CD4-positive, alpha-beta T cell treated with Interleukin-15 for 4 hours (primary cell): Measurements from ENCODE around the gene SMAD3.

Experiments
- DNase-seq: peaks from one replicate; pipeline ENCODE4 v3.0.0-alpha.2; 2020; ENCODE audit warnings: low spot score

Gene SMAD3

DNA sequence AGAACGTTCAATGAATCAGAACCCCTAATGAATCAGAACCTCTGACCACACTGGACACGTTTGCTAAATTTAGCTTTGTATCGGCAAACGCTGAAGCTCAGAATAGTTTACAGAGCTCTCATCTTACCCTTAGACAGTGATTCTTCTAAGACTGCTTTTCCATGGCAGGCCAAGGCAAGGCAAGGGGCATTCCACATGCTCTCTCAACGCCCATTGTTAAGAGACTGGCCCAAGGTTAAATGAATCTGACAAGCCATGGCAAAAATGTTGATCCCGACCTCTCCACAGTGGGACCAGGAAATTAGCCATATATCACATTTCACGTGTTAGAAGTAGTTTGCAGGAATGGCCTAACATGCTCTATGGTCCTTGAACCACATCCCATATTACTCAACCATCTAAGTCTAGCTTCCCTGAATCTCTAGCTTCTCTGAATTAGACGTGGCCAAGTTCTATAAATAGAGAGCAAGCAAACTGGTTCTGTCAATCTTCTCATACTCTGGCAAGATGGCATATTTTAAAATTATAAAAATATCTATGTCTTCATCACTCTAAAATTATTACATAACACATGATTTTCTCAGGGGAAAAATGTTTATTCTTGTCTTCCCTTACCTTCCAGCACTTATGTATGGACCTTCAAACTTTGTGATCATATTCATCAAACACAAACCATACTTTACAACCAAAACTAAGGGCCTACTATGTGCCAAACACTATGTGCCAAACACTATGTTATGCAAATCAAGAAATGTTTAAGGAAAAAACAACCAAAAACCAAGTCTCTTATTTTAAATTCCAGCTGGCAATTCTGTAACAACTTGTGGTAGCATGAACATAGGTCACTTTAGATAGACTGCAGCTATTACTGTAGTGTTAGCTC lies 134.7 kb downstream of the SMAD3 start:
- no peak for DNase-seq

DNA sequence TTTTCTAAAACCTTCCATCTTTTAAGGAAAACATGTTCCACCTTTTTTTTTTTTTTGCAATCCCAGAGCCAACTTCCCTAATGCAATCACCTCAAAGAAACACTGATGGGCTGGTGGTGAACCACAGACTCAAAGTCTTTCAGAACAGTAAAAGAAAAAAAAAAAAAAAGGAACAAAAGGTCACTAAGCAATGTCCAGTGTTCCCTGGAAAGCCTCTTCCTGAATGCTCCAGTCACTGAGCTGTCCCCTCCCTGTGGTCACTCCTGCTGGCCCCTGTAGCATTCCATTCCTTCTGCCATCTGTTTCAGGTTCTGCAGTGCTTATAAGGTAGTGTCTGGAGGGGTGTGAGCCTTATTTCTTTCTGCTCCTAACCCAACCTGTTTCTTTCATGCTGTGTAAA lies 135.7 kb downstream of the SMAD3 start:
- DNase-seq, result no peak

DNA sequence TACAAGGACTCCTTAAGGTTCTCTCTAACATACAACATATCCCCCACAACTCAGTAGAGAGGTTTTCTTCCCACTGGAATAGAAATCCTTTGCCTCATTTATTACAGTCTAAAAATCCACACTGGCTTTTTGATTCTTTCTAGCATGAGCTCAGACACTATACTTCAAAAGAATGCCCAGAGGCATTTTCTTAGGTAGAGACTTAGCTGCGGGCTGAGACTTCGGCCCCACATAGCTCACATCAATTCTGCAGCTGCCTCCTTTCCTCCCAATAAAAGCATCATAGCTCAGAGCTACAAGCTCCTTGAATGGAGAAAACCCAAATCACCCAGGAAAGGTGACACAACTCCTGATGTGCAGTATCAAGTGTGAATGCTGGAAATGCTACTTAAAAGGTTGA lies 136.7 kb downstream of the SMAD3 start:
- DNase-seq, result no peak

DNA sequence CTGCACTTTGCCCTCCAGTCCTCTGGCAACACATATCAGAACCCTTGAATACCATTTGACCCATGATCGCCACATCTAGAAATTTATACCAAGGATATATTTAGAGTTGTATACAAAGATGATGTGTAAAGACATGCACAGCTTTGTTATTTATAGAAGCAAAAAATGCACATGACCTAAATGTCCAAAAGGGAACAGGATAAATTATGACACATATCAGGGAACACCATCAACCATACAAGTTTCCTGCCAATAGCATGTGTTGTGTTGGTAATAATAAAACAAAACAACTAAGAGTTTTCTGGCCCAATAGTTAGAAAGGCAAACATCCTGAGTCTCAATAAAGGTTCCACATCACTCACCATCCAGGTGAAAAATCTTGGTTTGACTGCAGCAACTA lies 137.6 kb downstream of the SMAD3 start:
- DNase-seq, result no peak

DNA sequence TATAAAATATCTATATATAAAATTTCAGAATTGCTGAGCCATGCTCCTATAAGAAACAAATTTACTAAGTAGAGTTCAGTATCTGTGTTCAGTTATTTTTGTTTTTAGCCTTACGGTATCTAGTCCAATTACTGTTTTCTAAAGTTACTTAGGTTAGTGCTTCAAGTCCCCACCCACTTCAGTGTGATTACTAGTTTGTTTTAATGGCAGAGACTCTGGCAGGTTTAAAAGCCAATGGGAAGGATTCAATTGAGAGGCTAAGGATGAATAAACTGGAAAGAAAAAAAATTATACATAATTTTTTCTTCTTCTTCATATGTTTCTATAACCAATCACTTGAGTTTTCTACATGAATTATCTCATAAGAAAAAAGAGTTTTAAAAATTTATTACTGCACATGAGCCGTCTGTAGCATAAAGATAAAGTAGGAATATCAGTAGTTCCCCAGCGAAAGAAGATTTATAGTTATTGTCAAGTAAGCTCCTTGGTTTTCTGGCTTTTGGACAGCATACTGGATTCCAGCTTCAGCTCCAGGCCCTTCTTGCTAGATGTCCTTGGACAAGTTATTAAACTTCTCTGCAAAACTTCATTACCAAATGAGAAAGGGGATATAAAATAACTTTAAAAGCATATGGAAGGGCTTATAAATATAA lies 142.3 kb downstream of the SMAD3 start:
- DNase-seq, result no peak

DNA sequence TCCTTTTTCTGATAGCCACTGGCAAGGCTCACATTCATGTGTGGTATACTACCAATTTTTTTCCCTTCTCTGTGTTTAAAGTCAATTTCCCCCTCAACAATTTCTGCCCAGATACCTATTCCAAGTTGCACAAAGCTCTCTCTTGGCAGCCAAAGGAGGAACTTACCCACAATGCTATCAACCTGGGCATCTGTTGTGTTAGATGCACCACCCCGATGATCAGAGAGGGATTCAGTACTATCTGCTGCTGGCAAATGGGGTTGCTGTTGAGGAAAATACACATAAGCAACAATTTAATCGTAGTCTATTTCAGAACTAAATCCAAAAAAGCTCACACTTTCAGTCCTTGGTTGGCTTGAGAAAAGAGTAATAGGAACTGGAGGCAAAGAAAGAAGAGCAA lies 143.0 kb downstream of the SMAD3 start:
- no peak for DNase-seq

DNA sequence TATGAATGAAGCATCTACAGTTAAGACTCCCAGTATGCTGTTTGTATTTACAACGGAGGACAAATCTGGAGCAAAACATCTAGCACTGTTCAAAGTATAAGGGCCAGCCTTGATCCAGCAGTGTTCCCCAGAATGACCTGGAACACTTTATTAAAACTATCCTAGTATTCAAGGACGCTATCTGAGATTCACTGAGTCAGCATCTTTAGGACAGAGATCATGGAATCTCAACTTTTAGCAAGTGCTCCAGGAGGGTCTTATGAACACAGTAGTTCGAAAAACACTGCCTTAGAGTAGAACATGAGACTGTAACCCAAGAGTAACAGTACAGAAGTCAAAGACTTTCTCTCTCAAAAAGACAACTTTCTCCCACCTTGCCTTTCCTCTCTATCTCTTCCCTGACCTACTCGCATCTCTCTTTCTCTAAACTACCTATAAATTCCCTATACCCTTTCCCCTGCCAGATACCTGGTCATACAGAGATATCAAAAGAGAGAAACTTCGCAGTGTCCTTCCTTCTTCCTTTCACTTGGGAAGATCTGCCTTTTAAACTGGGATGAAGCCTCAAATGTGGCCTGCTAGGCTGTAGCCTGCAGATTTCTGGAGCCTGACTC lies 145.3 kb downstream of the SMAD3 start:
- DNase-seq, result no peak

DNA sequence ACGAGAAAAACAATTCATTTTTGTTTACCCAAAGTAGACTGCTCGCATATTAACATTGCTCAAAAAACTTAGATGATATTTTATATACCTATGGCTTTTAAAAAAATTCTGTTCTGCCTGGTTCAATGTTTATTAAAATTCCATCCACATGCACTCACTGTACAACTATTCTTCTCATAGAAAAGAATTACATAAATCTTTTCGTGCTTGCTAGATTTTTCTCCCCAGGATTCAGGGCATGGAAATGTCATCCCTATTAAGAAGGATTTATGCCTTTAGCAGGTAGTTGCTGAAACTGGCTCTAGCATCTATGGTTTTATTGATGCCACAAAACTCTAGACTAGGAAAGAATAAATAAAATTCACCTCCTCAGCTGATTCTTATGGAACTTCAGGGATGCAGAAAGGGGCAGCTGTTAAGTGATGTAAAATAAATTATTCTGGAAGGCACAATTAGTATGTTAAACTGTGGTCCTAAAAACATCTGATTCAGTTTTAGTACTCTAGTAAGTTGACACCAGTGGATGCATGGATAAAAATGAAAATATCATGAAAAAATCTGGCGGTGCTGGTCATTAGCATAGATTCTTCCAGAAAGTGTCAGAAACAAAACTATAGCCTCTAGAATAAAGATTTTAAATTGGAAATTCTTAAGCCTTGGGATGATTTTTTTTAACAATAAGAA lies 147.4 kb downstream of the SMAD3 start:
- DNase-seq, result no peak

DNA sequence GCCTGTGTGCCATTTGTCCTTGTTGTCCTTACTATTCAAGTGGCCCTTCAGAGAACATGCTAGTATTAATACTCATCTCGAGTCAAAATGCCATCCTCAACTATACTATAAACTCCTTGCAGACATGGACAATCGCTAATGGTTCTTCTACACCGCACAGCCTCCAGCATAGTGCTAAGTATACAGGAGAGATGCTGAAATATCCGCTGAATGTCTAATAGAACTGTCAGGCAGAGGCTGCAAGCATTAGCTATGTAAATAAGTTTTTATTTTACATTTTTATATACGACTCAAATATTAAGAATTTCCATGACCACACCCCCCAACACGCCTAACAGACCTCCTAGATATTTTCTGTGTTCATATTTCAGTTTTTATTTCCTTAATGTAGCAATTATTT lies 149.7 kb downstream of the SMAD3 start:
- no peak for DNase-seq

DNA sequence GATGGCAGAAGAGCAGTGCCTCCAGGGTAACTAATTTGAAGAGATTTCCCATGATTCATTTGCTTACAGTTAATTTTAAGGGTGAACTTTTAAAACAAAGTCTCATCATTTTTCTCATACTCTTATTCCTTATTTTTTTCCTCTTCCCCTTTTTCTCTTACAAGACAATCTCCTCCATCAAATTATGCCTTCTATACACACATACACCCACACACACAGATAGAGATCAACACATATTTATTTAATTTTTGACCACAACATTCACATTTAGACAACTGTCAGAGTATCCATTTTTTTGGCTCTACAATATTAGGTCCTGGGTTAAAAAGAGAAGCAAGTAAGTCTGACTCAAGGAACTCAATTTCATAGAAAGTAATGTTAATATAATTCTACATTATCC lies 151.5 kb downstream of the SMAD3 start:
- no peak for DNase-seq

DNA sequence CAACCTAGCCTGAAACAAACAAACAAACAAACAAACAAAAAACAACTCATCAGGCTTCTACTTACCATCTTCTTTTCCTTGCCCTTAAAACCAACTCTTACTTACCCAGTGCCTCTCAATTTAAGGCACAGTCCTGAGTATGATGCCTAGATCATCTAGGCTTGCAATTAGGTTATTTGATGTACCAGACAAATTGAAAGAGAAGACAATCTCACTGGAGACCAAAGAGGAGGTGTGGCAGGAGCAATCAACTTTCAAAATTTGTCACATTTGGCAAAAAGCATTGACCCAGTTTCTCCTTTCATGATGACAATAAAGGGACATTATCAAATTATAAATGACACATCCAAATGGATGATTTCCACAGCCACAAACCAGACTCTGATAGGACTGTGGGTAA lies 153.0 kb downstream of the SMAD3 start:
- no peak for DNase-seq

DNA sequence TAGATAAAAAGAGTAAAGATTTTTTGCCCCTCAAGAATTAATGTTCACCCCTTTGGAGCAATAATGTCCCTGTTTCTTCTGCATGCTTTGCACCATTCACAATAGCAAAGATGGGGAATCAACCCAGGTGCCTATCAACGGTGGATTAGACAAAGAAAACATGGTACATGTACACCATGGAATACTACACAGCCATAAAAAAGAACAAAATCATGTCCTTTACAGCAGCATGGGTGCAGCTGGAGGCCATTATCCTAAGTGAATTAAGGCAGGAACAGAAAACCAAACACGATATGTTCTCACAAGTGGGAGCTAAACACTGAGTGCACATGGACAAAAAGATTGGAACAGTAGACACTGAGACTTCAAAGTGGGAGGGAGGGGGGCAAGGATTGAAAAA lies 153.9 kb downstream of the SMAD3 start:
- no peak for DNase-seq

DNA sequence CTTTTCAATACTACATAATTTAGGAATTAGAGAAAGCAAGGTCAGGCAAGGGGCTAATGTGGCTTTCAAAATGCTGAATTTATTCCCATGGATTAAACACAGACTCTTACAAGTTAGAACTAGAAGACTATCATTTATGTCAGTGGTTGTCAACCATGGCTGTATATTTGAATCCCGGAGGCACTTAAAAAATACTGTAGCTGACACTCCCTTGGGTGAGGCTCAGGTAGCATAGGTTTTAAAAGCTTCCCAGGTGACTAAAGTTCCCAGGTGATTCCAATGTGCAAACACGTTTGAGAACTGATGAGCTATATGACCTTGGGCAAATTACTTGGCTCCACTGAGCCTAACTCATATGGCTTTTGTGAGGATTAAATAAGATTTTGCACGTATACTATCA lies 159.5 kb downstream of the SMAD3 start:
- DNase-seq, result no peak

DNA sequence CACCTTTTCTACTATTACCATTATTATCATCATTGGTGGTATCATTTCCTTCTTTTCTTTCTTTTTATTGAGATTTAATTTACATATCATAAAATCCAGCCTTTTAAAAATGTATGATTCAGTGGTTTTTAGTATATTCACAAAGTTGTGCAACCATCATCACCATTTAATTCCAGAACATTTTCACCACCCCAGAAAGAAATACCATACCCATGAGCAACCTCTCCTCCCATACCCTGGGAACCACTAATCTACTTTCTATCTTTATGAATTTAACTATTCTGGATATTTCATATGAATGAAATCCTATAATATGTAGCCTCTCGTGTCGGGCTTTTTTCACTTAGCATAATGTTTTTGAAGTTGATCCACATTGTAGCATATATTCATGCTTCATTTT lies 159.9 kb downstream of the SMAD3 start:
- DNase-seq, result no peak

DNA sequence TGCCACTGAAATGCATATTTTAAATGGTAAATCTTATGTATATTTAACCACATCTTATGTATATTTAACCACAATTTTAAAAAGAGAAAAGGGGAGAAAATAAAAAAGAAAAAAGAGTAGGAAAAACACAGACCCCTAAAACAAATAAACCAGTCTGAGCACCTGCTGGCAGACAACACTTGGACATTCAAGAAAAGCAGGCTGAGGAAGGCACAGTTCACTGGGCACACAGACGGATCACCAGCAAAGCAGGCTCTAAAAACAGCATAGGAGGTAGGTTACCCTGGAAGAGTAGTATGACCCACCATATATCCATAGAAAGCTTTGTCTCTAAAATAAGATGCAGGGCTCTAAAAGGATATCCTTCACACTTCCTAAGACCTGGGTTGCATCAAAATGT lies 162.0 kb downstream of the SMAD3 start:
- no peak for DNase-seq

DNA sequence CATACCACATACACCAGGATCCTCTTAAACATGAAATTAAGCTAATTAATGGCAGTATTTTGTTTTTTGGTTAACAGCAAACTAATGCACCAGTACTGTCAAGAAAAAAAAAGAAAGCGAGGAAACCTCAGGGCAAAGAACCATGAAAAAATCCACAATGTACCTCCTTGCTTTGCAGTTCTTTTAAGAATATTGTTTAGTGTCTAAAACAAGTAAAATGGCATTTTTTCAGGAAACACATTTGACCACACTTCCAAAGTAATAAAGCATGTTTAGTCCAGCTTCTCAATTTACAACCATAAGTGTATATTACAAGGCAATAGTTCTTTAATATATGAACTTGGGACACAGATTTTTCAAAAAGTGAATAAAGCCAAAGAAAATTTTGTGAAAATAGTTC lies 162.4 kb downstream of the SMAD3 start:
- no peak for DNase-seq

DNA sequence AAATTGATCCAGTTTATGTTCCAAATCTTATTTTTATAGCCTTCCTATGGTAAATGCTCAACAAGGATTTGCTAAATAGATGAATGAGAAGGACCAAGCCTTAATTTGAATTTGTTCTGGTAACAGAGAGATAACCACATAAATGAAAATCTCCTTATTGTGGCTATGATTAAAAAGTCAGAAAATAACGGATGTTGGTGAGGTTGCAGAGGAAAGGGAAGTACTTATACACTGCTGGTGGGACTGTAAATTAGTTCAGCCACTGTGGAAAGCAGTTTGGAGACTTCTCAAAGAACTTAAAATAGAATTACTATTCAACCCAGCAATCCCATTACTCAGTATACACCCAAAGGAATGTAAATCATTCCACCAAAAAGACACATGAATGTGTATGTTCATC lies 162.9 kb downstream of the SMAD3 start:
- DNase-seq, result no peak

DNA sequence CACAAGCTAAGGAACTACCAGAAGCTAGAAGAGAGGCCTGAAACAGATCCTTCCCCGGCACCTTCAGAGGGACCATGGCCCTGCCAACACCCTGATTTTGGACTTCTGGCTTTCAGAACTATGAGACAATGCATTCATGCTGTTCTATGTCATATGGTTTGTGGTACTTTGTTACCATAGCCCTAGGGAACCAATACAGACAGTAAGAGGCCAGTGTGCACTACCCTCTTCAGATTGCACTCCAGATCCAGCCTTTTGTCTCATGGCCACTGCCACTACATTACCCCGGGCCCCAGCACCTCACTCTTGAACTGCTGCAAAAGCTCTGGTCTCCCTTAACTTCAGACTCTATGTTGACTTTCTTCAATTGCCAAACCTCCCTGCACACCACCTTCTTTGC lies 165.1 kb downstream of the SMAD3 start:
- no peak for DNase-seq

DNA sequence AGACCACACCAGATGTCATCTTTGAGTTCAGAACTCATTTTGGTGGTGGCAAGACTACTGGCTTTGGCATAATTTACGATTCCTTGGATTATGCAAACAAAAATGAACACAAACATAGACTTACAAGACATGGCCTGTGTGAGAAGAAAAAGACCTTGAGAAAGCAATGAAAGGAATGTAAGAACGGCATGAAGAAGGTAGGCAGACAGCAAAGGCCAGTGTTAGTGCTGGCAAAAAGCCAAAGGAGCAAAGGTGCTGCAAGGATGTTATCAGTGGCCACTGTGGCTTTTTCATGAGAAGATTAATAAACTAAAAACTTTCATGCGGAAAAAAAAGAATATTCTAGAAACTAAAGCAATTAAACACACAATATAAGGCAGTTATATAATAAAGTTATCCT lies 167.2 kb downstream of the SMAD3 start:
- no peak for DNase-seq

DNA sequence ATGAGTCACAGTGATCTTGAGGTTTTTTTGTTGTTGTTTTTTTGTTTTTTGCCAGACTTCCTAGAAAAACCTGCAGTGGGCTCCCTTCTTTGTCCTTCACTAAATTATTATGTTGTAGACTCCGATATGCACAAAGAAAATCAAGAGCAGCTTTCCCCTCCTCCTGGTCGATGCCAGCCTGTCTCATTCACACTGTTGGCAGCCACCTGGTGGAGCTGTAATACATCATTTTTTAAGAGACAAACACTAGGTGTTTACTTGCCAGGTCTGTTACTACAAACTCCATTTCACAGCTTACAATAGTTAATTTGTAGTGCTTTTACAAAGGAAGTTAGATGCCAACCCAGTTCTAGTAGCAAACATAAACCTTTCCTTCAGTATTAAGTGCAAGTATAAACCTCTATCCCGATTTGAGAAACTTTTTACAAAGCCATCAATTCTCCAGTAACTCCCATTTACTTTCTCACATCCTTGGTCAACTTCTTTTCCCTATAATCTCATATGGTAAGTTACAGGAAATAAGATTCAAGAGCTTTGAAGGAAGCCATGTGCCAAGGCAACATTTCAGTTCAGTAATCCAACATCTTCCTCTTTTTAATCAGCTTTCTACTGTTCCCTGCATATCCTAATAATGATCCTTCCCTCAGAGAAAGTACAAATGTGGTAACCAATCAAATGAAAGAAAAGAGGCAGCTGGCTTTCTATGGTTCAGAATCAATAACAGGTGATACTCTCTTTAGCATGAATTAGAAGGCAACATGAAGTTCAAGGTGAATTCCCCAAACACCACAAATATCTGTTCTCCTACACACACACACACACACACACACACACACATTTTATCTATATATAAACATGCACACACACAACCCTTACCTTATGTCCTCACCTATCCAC lies 175.1 kb downstream of the SMAD3 start:
- DNase-seq, result peak; percentile 70

DNA sequence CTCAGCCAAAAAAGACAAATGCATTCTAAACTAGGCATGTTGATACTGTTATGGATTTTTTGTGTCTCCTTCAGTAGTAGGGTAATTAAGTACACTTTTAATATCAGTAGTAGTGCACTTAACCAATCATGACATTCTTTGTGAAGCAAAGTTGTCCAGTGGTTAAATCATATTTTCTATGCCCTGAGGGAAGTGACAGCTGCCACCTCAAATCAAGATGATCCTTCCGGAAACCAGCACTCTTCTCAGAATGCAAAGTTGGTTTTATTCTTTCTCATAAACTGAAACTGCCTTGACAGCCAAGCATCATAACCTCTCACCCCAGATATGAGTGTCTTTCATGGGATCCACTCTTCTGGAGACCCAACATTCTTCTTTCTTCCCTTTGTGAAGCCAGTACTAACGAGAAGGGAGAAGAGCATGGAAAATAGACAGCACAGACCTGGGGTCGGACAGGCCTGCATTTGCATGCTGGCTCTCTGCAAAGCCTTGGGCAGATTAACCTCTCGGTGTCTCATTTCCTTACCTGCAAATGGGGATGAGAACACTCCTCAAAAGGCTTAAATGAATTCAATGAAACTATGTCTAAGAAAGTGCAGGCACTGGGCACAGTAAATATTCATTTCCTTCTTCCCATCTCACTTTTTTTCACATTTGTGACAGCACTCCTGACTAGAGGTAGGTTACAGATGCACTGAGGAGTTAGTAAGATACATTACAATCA lies 175.9 kb downstream of the SMAD3 start:
- DNase-seq, result peak; percentile 45
